ENCODE data around the gene DLG5. TPM values are rescaled to one million over a fixed set of nuclear protein-coding genes. Genes with fewer than 3 reads are reported as not detected.

DLG5 gene
- total RNA-seq, 4 donors from 2014 or later: 52.0 to 127 (median 56.3) TPM

DNA sequence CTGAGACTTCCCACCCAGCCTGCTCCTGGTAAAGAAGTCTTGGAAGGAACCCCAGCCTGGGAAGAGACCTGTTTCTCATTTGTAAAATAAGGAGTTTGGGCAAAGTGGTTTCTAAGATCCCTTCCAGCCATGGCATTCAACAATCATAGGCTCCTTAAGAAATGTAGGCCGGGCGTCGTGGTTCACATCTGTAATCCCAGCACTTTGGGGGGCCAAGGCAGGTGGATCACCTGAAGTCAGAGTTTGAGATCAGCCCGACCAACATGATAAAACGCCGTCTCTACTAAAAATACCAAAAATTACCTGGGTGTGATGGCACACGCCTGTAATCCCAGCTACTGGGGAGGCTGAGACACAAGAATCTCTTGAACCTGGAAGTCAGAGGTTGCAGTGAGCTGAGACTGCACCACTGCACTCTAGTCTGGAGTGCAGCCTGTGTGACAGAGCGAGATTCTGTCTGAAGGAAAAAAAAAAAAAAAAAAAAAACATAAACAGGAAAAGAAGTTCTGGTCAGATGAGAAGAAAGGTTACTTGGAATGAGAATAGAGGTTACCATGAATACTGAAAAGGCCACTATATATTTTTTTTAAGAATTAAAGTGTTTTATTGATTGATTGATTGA, 15.9 kb downstream of the DLG5 start:
- H3K4me3 ChIP-seq: no peak overlapping the region
- H3K4me1 ChIP-seq: peaks cover 0 to 94% (median 12%) of the 10 kb centered on the region in 3 donors
- H3K36me3 ChIP-seq: no peaks in the 10 kb centered on the region
- H3K27me3 ChIP-seq: no peaks in the 10 kb centered on the region
- no peaks in the 10 kb centered on the region for H3K9me3 ChIP-seq
- TF ChIP-seq, protein P1, sequence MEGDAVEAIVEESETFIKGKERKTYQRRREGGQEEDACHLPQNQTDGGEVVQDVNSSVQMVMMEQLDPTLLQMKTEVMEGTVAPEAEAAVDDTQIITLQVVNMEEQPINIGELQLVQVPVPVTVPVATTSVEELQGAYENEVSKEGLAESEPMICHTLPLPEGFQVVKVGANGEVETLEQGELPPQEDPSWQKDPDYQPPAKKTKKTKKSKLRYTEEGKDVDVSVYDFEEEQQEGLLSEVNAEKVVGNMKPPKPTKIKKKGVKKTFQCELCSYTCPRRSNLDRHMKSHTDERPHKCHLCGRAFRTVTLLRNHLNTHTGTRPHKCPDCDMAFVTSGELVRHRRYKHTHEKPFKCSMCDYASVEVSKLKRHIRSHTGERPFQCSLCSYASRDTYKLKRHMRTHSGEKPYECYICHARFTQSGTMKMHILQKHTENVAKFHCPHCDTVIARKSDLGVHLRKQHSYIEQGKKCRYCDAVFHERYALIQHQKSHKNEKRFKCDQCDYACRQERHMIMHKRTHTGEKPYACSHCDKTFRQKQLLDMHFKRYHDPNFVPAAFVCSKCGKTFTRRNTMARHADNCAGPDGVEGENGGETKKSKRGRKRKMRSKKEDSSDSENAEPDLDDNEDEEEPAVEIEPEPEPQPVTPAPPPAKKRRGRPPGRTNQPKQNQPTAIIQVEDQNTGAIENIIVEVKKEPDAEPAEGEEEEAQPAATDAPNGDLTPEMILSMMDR (IDR thresholded peaks at IDR 0.05): no peak
- TF ChIP-seq EP300 (IDR thresholded peaks at IDR 0.05) (no peak), POLR2A (IDR thresholded peaks at IDR 0.05) (no peak), POLR2AphosphoS5 (IDR thresholded peaks at IDR 0.05) (no peak)
- WGBS, 2 donors (ENCODE audit: low coverage in 1 of 2): 86 to 100% methylated on average over 2 to 6 of the region's 8 CpGs
- ATAC-seq: no peak
- no peak overlapping the region for H3K27ac ChIP-seq

DNA sequence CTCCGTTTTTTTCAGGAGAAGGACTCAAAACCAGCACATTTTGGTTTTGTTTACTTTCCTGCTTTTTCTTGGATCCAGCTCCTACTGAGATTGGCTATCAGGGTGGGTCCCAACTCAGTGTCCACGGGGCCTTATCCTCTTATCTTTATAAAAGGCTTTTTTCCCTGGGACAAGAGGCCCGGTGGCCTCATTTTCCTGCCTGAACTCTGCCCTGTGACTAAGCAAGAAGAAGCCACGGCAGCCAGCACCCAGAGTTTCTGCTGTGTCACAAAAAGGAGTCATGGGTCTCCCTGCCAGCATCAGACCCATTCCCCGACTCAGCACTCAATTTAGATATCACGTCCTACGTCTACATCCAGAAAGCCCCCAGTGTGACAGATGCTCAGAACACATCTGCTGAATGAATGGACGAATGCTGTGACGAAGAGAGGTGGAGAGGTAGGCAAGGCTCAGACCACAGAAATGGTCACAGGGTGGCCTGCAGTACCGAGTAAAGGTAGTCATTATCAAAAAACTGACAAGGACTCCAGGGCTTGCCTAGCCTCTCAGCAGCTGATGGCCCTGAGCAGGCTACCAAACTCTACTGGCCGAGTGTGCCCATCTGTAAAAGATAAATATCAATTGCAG, 16.7 kb downstream of the DLG5 start:
- peak; percentile 54 for ATAC-seq
- TF ChIP-seq POLR2AphosphoS5 (IDR thresholded peaks at IDR 0.05) (peak; percentile 6), EP300 (IDR thresholded peaks at IDR 0.05) (no peak)
- Histone ChIP-seq H3K9me3 (no peaks in the 10 kb centered on the region), H3K4me1 (peaks cover 0 to 90% (median 12%) of the 10 kb centered on the region in 3 donors), H3K4me3 (no peak overlapping the region), H3K27me3 (no peaks in the 10 kb centered on the region), H3K27ac (peak overlapping the region in 2 of 4 donors; percentile 18 to 38), H3K36me3 (no peaks in the 10 kb centered on the region)
- 37 to 59% methylated on average over 6 of the region's 11 CpGs for WGBS, 2 donors (ENCODE audit: low coverage in 1 of 2)

DNA sequence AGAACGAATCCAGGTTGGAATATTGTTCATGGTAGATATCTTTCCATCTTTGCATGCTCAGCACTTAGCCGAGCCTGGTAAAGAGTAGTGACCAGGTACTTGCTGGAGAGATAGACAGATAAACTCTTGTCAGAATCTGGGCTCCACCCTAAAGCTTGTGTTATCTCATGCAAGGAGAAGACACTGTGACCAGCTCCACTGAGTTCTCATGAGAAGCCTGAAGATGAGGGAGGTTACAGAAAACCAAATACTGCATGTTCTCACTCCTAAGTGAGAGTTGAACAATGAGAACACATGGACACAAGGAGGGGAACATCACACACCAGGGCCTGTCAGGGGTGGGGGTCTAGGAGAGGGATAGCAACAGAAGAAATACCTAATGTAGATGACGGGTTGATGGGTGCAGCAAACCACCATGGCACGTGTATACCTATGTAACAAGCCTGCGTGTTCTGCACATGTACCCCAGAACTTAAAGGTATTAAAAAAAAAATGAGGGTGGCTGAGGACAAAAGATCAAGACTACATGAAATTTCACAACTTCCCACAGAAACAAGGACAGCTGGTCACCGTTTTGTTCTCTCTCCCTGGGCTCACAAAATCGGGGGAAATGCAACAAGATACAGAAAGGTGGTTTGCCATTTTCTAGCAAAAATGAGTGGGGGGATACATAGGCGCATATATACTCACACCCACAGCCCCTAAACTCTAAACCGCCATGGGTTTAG, 17.4 kb downstream of the DLG5 start:
- Histone ChIP-seq H3K36me3 (no peaks in the 10 kb centered on the region), H3K27me3 (no peaks in the 10 kb centered on the region), H3K4me1 (peaks cover 0 to 84% (median 12%) of the 10 kb centered on the region in 3 donors), H3K27ac (peak overlapping the region in 2 of 4 donors; percentile 18 to 38), H3K9me3 (no peaks in the 10 kb centered on the region), H3K4me3 (no peak overlapping the region)
- WGBS, 2 donors (ENCODE audit: low coverage in 1 of 2): 75 to 76% methylated on average over 9 of the region's 9 CpGs
- no peak for ATAC-seq
- TF ChIP-seq POLR2AphosphoS5 (IDR thresholded peaks at IDR 0.05) (no peak), POLR2A (IDR thresholded peaks at IDR 0.05) (no peak), EP300 (IDR thresholded peaks at IDR 0.05) (no peak)
- TF ChIP-seq, protein P1 (IDR thresholded peaks at IDR 0.05): no peak

DNA sequence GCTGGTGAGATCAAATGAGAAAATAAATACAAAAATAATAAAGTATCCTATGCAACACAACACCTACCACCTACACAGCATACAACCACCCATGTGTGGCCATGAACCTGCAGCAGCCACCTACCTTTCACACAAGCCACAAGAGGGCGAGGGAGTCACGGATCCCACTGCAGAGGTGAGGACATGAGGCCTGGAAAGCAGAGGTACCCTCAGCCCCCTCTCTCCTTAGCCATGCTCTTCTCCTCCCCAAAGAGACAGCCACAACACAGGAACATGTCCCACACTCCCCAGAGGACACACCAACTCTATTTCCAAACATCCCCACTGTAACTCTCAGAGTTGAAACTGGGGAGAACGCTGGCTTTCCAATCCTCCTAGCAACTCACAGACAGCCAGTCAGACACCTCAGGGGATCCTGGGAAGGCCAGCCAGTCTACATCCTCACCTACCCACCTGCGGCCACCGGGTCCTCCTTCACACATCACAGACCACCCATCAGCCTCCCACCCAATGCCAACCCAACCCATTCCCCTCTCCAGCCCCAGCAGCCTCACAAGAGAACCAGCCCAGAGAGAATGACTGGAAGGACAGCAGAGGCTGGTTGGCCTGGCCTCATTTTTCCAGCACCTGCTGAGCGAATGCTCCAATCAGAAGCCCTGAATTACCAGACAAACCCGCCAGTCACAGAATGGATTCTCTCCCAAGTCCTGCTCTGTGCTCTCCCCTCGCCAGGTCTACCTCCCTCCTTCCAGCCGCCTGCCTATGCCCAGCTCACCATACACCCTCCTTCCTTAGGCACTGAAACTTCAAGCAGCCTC, 18.4 kb downstream of the DLG5 start:
- Histone ChIP-seq H3K4me3 (no peak overlapping the region), H3K4me1 (peaks cover 0 to 74% (median 12%) of the 10 kb centered on the region in 3 donors), H3K9me3 (no peaks in the 10 kb centered on the region), H3K36me3 (no peaks in the 10 kb centered on the region), H3K27me3 (no peaks in the 10 kb centered on the region), H3K27ac (no peak overlapping the region)
- TF ChIP-seq, protein P1 (IDR thresholded peaks at IDR 0.05): peak in 2 of 4 experiments; percentile 8 to 17
- no peak for TF ChIP-seq POLR2A (IDR thresholded peaks at IDR 0.05)
- no peak for TF ChIP-seq EP300 (IDR thresholded peaks at IDR 0.05)
- TF ChIP-seq POLR2AphosphoS5 (IDR thresholded peaks at IDR 0.05): no peak
- WGBS, 2 donors (ENCODE audit: low coverage in 1 of 2): 84 to 90% methylated on average over 2 to 6 of the region's 9 CpGs
- ATAC-seq: no peak

DNA sequence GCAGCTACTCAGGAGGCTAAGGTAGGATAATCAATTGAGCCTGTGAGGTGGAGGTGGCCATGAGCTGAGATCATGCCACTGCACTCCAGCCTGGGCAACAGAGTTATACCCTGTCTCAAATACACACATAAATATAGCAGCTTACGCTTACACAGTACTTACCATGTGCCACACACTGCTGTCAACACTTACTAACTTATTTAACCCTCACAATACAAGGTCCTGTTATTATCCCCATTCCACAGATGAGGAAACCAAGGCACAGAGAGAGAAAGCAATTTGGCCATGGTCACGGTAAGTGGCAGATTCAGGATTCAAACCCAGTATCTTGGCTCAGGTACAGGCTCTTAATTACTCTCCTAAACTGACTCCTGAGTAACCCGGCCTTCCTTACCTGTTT, 19.1 kb downstream of the DLG5 start:
- ATAC-seq: no peak
- H3K27ac ChIP-seq: no peak overlapping the region
- no peaks in the 10 kb centered on the region for H3K27me3 ChIP-seq
- H3K4me3 ChIP-seq: no peak overlapping the region
- H3K36me3 ChIP-seq: no peaks in the 10 kb centered on the region
- TF ChIP-seq EP300 (IDR thresholded peaks at IDR 0.05) (no peak), POLR2AphosphoS5 (IDR thresholded peaks at IDR 0.05) (no peak), POLR2A (IDR thresholded peaks at IDR 0.05) (no peak)
- TF ChIP-seq, protein P1 (IDR thresholded peaks at IDR 0.05): no peak
- H3K9me3 ChIP-seq: no peaks in the 10 kb centered on the region
- 80 to 96% methylated on average over 1 to 3 of the region's 3 CpGs for WGBS, 2 donors (ENCODE audit: low coverage in 1 of 2)
- peaks cover 0 to 71% (median 12%) of the 10 kb centered on the region in 3 donors for H3K4me1 ChIP-seq

Measured in gastroesophageal sphincter (tissue), 4 donors.